ENCODE data around the gene CHST1.
A peak's percentile ranks its signal among the peaks of the same experiment; 100 is the strongest.

Gene CHST1

DNA sequence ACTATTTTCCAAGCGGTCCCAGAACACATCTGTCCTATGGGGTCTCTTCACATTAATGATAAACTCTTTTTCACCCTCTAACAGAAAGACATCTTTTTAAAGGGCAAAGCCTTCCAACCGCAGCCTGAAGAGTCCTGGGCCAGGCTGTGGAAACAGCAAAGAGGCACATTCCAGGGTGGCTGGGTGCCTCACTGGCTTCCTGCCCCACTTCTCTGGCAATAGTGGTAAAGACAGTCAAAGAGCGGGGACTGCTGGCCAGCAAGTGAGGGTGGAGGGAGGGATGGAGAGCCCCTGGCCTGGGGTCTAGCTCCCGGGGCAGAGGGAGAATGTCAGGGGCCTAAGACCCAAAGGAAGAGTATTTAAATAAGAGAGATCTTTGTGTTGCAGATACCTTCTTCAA is 10.2 kb upstream of the CHST1 start:
- TF ChIP-seq EP300 (IDR thresholded peaks at IDR 0.05; ENCODE audit: borderline replicate concordance) (no peak), EGR1 (IDR thresholded peaks at IDR 0.05) (no peak), TAF1 (IDR thresholded peaks at IDR 0.05; ENCODE audit: low read depth) (no peak), TCF12 (IDR thresholded peaks at IDR 0.05; ENCODE audit: low read depth) (no peak), RAD21 (IDR thresholded peaks at IDR 0.05; ENCODE audit: low read depth) (no peak), CREB1 (IDR thresholded peaks at IDR 0.05; ENCODE audit: low read depth) (no peak), YY1 (IDR thresholded peaks at IDR 0.05; ENCODE audit: low read depth) (no peak), ZBTB7A (IDR thresholded peaks at IDR 0.05; ENCODE audit: low read depth) (no peak)
- TF ChIP-seq, protein P1, sequence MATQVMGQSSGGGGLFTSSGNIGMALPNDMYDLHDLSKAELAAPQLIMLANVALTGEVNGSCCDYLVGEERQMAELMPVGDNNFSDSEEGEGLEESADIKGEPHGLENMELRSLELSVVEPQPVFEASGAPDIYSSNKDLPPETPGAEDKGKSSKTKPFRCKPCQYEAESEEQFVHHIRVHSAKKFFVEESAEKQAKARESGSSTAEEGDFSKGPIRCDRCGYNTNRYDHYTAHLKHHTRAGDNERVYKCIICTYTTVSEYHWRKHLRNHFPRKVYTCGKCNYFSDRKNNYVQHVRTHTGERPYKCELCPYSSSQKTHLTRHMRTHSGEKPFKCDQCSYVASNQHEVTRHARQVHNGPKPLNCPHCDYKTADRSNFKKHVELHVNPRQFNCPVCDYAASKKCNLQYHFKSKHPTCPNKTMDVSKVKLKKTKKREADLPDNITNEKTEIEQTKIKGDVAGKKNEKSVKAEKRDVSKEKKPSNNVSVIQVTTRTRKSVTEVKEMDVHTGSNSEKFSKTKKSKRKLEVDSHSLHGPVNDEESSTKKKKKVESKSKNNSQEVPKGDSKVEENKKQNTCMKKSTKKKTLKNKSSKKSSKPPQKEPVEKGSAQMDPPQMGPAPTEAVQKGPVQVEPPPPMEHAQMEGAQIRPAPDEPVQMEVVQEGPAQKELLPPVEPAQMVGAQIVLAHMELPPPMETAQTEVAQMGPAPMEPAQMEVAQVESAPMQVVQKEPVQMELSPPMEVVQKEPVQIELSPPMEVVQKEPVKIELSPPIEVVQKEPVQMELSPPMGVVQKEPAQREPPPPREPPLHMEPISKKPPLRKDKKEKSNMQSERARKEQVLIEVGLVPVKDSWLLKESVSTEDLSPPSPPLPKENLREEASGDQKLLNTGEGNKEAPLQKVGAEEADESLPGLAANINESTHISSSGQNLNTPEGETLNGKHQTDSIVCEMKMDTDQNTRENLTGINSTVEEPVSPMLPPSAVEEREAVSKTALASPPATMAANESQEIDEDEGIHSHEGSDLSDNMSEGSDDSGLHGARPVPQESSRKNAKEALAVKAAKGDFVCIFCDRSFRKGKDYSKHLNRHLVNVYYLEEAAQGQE (IDR thresholded peaks at IDR 0.05; ENCODE audit: low read depth): no peak

- TF ChIP-seq CREB1 (IDR thresholded peaks at IDR 0.05; ENCODE audit: low read depth) (no peak), ZBTB7A (IDR thresholded peaks at IDR 0.05; ENCODE audit: low read depth) (no peak)
Measured at GRCh38 chr11:45674481-45675190, 9.2 kb upstream of the CHST1 start.

DNA sequence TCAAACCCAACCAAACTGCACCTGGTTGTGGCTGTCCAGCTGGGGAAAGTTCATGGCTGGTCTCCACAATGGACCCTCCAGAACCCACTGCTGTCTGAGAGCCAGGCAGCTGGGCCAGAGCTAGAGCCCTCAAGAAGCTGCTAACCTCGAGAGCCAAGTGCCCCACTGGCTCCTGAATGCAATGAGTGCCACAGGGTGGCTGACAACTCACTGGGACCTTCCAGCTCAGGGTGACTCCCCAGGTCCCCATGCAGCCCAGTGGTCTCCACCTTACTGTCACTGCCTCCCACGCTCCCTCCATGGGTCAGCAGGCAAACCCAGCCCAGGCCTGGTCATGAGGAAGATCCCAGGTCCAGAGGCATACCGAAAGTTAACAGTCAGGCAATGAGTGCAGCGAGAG is 8.0 kb upstream of the CHST1 start:
- TF ChIP-seq YY1 (IDR thresholded peaks at IDR 0.05; ENCODE audit: low read depth) (no peak), EP300 (IDR thresholded peaks at IDR 0.05; ENCODE audit: borderline replicate concordance) (no peak)
- TF ChIP-seq, protein P2, sequence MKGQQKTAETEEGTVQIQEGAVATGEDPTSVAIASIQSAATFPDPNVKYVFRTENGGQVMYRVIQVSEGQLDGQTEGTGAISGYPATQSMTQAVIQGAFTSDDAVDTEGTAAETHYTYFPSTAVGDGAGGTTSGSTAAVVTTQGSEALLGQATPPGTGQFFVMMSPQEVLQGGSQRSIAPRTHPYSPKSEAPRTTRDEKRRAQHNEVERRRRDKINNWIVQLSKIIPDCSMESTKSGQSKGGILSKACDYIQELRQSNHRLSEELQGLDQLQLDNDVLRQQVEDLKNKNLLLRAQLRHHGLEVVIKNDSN (IDR thresholded peaks at IDR 0.05): no peak
- TF ChIP-seq, protein P1 (IDR thresholded peaks at IDR 0.05; ENCODE audit: low read depth): no peak

- TF ChIP-seq, protein P2 (IDR thresholded peaks at IDR 0.05): no peak
- TF ChIP-seq TCF12 (IDR thresholded peaks at IDR 0.05; ENCODE audit: low read depth) (no peak), ZBTB7A (IDR thresholded peaks at IDR 0.05; ENCODE audit: low read depth) (no peak), YY1 (IDR thresholded peaks at IDR 0.05; ENCODE audit: low read depth) (no peak), NFIC (IDR thresholded peaks at IDR 0.05) (no peak), TEAD4 (IDR thresholded peaks at IDR 0.05) (no peak)
Measured at GRCh38 chr11:45672593-45672992, 7.2 kb upstream of the CHST1 start.

DNA sequence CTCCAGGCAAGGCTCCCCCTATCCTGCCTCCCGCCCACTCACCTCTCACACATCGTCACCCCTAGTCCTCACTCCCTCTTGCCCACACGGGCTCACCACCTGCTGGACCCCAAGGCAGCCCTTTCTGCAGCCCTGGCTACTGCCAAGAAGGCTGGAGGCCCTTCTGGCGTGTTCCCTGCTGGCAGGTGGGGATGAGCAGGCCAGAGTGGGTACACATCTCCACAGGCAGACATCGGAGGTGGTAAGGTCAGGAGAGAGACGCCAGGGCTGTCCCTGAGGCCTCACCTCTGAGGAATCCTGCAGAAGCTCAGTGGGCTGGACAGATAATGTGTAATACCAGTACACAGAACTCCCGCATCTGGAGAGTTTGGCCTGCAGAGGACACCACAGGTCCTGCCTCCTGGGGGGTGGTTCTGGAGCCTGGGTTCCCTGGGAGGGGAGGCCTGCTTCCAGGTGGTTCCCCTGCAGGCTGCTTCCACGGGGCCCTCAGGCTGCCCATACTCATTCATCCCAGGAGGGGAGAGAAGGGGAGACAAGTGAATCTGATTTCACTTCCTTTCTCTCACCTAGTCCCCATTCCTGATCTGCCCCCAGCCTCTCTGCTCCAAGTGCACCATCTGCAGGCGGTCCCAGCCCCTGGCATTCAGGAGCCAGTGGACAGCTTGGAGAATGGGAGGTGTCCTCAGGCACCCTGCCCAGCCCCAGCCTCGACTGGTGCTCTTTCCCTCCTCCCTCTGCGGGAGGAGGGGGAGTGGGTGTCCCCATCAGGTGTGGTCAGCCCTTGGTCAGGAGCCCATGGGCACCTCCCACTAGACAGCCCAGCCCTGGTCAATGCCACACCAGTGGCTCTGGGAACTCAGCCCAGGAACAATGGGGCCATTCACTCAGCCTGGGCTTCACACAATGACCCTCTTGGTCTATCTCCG is 6.1 kb upstream of the CHST1 start:
- 0 out of 2 replicates have a peak, but pooled peaks have one; percentile 7 for TF ChIP-seq RAD21 (IDR thresholded peaks at IDR 0.05; ENCODE audit: low read depth)
- TF ChIP-seq CREB1 (IDR thresholded peaks at IDR 0.05; ENCODE audit: low read depth): no peak

GRCh38 chr11:45670386-45671135 is 5.1 kb upstream of the CHST1 start:
- no peak for TF ChIP-seq TEAD4 (IDR thresholded peaks at IDR 0.05)
- no peak for TF ChIP-seq CREB1 (IDR thresholded peaks at IDR 0.05; ENCODE audit: low read depth)
- no peak for TF ChIP-seq NFIC (IDR thresholded peaks at IDR 0.05)
- TF ChIP-seq, protein P1 (IDR thresholded peaks at IDR 0.05; ENCODE audit: low read depth): no peak
- TF ChIP-seq MAX (IDR thresholded peaks at IDR 0.05): no peak
- TF ChIP-seq TCF12 (IDR thresholded peaks at IDR 0.05; ENCODE audit: low read depth): no peak
- TF ChIP-seq TAF1 (IDR thresholded peaks at IDR 0.05; ENCODE audit: low read depth): no peak
- no peak for TF ChIP-seq RAD21 (IDR thresholded peaks at IDR 0.05; ENCODE audit: low read depth)
- TF ChIP-seq EGR1 (IDR thresholded peaks at IDR 0.05): no peak
- no peak for TF ChIP-seq YY1 (IDR thresholded peaks at IDR 0.05; ENCODE audit: low read depth)
- TF ChIP-seq FOXM1 (IDR thresholded peaks at IDR 0.05; ENCODE audit: borderline replicate concordance, low read depth): no peak
- no peak for TF ChIP-seq ZBTB7A (IDR thresholded peaks at IDR 0.05; ENCODE audit: low read depth)
- no peak for TF ChIP-seq CEBPB (IDR thresholded peaks at IDR 0.05)
- TF ChIP-seq, protein P2 (IDR thresholded peaks at IDR 0.05): no peak
- TF ChIP-seq EP300 (IDR thresholded peaks at IDR 0.05; ENCODE audit: borderline replicate concordance): no peak

All from Ishikawa (cell line).